Kidney (tissue), 14 donors: ENCODE results near the gene VPS33B. TPM values are rescaled to one million over a fixed set of nuclear protein-coding genes. Genes with fewer than 3 reads are reported as not detected.

Experiments
- DNase-seq, 5 donors: peaks; one replicate each; pipeline ENCODE4 v3.0.0-alpha.2; 2013 to 2020
- FAIRE-seq: peaks from 2 replicates; lab custom pipeline; 2012; peaks lifted over from hg19 to GRCh38; lab: Jason Lieb, UNC
- H3K27ac ChIP-seq, 2 donors: one replicate each; pipeline ENCODE4 v1.7.0; 2013; ENCODE audit warnings: low read depth in 2 of 2, low read length in 2 of 2, inconsistent platforms in 1 of 2
- H3K27me3 ChIP-seq: one replicate; pipeline ENCODE4 v1.7.1; 2013; ENCODE audit warnings: low read length, inconsistent platforms; ENCODE audit not compliant: control insufficient read depth, insufficient read depth
- H3K36me3 ChIP-seq, 3 donors: one replicate each; pipeline versions ENCODE4 v1.7.0 to v1.7.1; 2013; ENCODE audit warnings: low read length in 3 of 3, control low read depth in 1 of 3, inconsistent platforms in 1 of 3; ENCODE audit not compliant: insufficient read depth in 3 of 3, control insufficient read depth in 2 of 3
- H3K4me1 ChIP-seq, 3 donors: one replicate each; pipeline versions ENCODE4 v1.7.0 to v1.7.1; 2013; ENCODE audit warnings: low read length in 3 of 3, inconsistent platforms in 1 of 3, low read depth in 1 of 3; ENCODE audit not compliant: control insufficient read depth in 2 of 3, insufficient read depth in 2 of 3
- H3K4me3 ChIP-seq, 3 donors: one replicate each; pipeline versions ENCODE4 v1.7.0 to v1.8.1; 2013; ENCODE audit warnings: low read length in 3 of 3, control low read depth in 1 of 3, inconsistent platforms in 1 of 3
- H3K9ac ChIP-seq, 3 donors: one replicate each; pipeline versions ENCODE4 v1.7.0 to v1.7.1; 2013; ENCODE audit warnings: low read length in 3 of 3, control low read depth in 1 of 3, inconsistent platforms in 1 of 3
- H3K9me3 ChIP-seq, 3 donors: one replicate each; pipeline versions ENCODE4 v1.7.0 to v1.7.1; 2013; ENCODE audit warnings: low read length in 3 of 3, control low read depth in 1 of 3, inconsistent platforms in 1 of 3; ENCODE audit not compliant: control insufficient read depth in 2 of 3, insufficient read depth in 1 of 3
- intact Hi-C: fragments of 100-400 bp; cut with DNase I; formaldehyde crosslinking; loops from one replicate; pipeline ENCODE4 v1.11.1; 2022
- polyA plus RNA-seq: library from polyadenylated mRNA; stranded (reverse); fragments of 350-450 nt; fragmentation: Illumina TruSeq; extraction: RNeasy Lipid Tissue Mini Kit (QIAGEN cat#74804); gene quantifications from one replicate; pipeline ENCODE4 v1.2.3, GENCODE V29; 2014; ENCODE audit warnings: low read depth, low replicate concordance; ENCODE audit not compliant: insufficient read depth
- total RNA-seq: library from RNA; stranded (reverse); fragmentation: NEBNext Ultra II Directional; extraction: Animal tissue kit (Norgen Biotek cat#: 25700); gene quantifications from one replicate; pipeline ENCODE4 v1.2.1, GENCODE V29; 2021
- TF ChIP-seq, protein P1 (sequence below): IDR thresholded peaks from 3 replicates; pipeline ENCODE4 v1.5.1; 2012; ENCODE audit warnings: mild to moderate bottlenecking, moderate library complexity, borderline replicate concordance; ENCODE audit not compliant: insufficient read depth; ENCODE audit errors: extremely low read depth
- donor health status: control.
- donor health status: control.
- donor health status: control.
- donor health status: control.
- donor health status: control.
- donor health status: DM: yes; HTN: yes; CAD: no.
- donor health status: Normal renal cell carcinoma (clear cell type).

Gene VPS33B
- total and polyA plus RNA-seq, 2 donors from 2014 or later, result 15.5 to 18.5 TPM

DNA sequence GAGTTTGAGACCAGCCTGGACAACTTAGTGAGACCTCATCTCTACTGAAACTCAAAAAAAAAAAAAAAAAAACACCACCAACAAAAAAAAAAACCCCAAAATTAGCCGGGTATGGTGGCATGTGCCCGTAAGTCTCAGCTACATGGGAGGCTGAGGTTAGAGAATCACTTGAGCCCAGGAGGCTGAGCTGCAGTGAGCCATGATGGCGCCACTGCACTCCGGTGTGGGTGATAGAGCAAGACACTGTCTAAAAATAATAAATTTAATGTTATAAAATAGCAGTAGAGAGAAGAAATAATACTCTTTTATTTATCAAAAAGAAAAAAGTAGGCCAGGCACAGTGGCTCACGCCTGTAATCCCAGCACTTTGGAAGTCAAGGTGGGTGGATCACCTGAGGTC, 50.3 kb downstream of the VPS33B start:
- no peaks in the 10 kb centered on the region for H3K27me3 ChIP-seq
- no peak overlapping the region for H3K4me3 ChIP-seq
- H3K36me3 ChIP-seq, result peaks cover under 1 to 6% (median 2%) of the 10 kb centered on the region in 3 donors
- TF ChIP-seq, protein P1, sequence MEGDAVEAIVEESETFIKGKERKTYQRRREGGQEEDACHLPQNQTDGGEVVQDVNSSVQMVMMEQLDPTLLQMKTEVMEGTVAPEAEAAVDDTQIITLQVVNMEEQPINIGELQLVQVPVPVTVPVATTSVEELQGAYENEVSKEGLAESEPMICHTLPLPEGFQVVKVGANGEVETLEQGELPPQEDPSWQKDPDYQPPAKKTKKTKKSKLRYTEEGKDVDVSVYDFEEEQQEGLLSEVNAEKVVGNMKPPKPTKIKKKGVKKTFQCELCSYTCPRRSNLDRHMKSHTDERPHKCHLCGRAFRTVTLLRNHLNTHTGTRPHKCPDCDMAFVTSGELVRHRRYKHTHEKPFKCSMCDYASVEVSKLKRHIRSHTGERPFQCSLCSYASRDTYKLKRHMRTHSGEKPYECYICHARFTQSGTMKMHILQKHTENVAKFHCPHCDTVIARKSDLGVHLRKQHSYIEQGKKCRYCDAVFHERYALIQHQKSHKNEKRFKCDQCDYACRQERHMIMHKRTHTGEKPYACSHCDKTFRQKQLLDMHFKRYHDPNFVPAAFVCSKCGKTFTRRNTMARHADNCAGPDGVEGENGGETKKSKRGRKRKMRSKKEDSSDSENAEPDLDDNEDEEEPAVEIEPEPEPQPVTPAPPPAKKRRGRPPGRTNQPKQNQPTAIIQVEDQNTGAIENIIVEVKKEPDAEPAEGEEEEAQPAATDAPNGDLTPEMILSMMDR, result no peak
- no peak overlapping the region for H3K27ac ChIP-seq
- no peaks in the 10 kb centered on the region for H3K9me3 ChIP-seq
- DNase-seq (no peak), FAIRE-seq (no peak)
- H3K9ac ChIP-seq, result no peak overlapping the region
- intact Hi-C loops, result no loop called here
- no peaks in the 10 kb centered on the region for H3K4me1 ChIP-seq

DNA sequence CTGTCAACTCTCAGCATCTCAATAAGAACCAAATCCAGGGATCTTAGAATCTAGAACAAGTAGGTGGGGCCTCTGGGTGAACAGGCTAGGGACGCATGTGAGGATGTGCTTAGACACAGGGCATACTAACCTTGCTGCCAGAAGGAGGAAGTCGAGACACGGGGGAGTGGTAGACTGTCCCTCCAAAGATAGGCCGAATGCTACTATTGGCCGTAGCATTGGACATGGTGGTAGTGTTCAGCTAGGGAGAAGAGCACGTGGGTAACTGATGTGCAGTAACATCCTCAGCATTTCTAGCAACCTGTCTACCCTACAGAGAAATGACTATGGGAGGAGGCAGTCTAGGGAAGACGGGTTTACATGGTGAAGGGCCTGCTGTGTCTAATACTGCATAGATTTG, 52.1 kb downstream of the VPS33B start:
- no peak for FAIRE-seq
- intact Hi-C loops, result no loop called here
- Histone ChIP-seq H3K9ac (no peak overlapping the region), H3K9me3 (no peaks in the 10 kb centered on the region), H3K4me1 (no peaks in the 10 kb centered on the region), H3K27ac (no peak overlapping the region), H3K36me3 (peaks cover 4 to 6% (median 4%) of the 10 kb centered on the region in 3 donors), H3K4me3 (no peak overlapping the region), H3K27me3 (no peaks in the 10 kb centered on the region)
- DNase-seq, result no peak
- TF ChIP-seq, protein P1, result no peak

DNA sequence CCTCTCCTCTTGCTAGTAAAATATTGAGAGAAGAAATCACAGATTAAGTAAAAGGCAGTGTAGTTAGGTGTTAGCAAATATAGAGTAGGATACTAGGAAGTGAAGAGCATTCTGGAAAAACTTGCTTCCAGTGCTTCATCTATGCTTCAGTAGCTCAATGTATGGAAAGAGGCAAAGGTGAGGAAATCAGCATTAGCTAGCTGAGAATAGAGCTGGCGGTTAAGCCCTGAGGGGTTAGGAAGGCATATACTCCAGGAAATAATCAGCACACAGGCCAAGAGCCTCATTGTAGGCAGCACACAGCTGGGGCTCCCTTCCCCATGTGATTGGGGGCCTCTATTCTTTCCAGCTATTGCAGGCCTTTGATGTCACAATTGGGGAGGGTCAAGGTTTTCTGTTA, 54.0 kb downstream of the VPS33B start:
- H3K4me3 ChIP-seq, result no peak overlapping the region
- FAIRE-seq (no peak), DNase-seq (no peak)
- no peak overlapping the region for H3K9ac ChIP-seq
- no peaks in the 10 kb centered on the region for H3K9me3 ChIP-seq
- TF ChIP-seq, protein P1, result no peak
- H3K36me3 ChIP-seq, result peaks cover 4 to 6% (median 4%) of the 10 kb centered on the region in 3 donors
- no peak overlapping the region for H3K27ac ChIP-seq
- H3K27me3 ChIP-seq, result no peaks in the 10 kb centered on the region
- intact Hi-C loops, result no loop called here
- no peaks in the 10 kb centered on the region for H3K4me1 ChIP-seq

DNA sequence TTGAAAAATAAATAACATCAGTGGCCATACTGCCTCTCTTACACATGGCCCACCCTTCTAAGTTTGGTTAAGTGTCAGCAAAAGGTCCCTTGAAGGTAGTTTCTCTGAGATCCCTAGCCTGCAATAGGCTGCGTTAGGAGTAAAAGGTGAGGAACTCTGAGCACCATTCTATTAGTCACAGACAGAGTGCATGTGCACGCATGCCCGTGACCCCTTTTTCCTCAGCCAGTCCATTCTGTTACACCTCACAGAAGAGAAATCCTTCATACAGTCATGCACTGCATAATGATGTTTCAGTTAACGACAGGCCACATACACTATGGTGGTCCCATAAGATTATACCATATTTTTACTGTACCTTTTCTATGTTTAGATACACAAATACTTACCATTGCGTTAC, 55.2 kb downstream of the VPS33B start:
- H3K4me1 ChIP-seq, result no peaks in the 10 kb centered on the region
- H3K27me3 ChIP-seq, result no peaks in the 10 kb centered on the region
- FAIRE-seq, result no peak
- TF ChIP-seq, protein P1, result no peak
- peaks cover 4 to 6% (median 4%) of the 10 kb centered on the region in 3 donors for H3K36me3 ChIP-seq
- DNase-seq, result no peak
- no peak overlapping the region for H3K4me3 ChIP-seq
- no peak overlapping the region for H3K9ac ChIP-seq
- intact Hi-C loops, result no loop called here
- no peak overlapping the region for H3K27ac ChIP-seq
- no peaks in the 10 kb centered on the region for H3K9me3 ChIP-seq
